CD4-positive, alpha-beta T cell treated with Interleukin-15 for 4 hours (primary cell): ENCODE results near the gene AGAP1.

Experiments used
- DNase-seq: peaks from one replicate; pipeline ENCODE4 v3.0.0-alpha.2; 2020; ENCODE audit warnings: low spot score

AGAP1 gene

DNA sequence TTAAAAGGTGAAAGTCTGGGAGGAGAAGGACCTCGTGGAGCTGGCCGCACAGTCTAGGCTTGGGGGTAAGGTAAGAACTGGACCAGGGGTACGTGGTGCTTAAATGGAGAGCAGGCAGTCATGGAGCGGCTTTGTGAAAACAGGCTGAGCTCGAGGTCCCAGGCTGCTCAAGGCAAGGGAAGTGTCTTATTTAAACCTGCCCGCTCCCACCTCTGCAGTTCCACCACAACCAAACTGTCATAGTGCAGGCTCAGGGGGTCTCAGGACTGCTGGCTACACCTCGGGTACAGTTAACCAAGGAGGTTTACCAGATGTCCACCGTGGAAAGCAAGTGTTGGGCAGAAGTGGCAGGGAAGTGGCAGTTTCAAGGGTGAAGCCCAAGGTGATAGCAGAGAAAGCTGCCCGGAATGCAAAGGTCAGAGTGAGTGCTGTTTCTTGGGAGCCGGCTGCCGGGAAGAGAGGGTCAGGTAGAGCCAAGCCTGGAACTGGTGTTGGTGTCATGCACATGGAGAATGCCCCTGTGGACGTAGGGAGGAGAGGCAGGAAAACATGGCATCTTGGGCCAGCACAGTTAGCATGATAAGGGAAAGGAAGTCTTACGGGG, 471.0 kb downstream of the AGAP1 start:
- no peak for DNase-seq

DNA sequence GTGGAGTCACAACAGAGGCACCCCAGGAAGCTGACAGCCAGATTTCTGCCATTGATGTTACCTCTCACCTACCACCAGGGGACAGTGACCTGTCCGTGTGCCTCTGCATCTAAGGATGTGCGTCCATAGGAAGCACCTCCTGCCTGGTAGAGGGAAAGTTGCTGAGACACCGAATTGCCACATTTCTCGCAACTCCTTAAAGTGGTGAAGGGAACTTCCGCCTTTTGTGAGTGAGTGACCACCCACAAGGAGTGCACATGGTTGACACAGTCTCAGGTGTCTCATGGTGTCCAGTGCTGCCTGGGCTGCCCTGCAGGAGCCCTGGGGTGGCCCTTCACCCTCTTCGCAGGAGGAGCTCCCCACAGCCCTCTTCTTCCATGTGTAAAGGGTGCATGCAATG, 472.6 kb downstream of the AGAP1 start:
- no peak for DNase-seq

DNA sequence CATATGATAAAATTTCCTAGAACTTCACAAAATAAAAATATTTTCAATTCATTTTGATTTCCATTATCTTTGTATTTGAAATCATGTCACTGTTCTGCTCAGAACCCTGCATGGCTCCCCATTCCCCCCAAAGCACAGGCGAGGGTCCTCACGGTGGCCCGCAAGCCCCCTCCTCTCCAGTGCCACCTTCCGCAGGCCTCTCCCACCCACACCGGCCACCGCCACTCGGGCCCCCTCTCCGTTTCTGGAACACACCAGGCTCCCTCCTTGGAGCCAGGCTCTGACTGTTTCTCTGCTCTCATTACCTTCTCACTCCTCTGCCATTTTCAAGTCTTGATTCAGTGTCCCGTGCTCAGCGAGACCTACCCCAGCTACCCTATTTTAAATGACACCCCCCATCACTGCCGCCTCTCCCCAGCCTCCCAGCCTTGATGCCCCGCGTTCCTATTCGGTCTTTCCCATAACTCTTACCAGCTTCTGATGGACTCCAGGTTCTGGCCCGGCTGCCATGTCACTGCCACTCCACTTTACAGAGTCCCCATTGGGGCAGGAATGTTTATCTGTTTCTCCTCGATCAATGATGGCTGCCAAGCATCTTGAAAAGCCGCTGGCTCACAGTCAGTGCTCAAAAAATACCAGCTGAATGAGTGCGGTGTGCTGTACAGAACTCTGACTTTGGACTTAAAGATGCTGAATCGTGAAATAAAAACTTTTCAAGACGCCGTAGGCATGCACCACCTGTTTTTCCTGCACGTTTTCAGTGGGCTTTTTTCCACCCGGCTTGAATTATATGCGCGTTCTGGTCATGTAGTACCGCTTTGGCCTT, 473.3 kb downstream of the AGAP1 start:
- no peak for DNase-seq

DNA sequence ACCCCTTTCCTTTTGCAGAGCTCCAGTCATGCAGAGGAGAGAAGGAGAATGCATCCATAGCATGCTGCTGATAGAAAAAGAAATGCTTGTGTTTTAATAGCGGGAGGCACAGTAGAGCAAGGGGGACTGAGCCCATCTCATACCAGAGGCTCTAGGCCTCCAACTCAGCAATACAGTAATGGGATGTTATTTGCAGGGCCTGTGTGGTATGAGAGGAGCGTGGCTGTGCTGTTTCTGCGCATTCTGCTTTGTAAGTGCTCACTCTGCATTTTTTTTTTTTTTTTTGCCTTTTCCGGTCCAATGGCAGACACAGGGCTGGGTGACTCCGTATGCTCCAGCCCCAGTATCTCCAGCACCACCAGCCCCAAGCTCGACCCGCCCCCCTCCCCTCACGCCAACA, 474.3 kb downstream of the AGAP1 start:
- DNase-seq: no peak

DNA sequence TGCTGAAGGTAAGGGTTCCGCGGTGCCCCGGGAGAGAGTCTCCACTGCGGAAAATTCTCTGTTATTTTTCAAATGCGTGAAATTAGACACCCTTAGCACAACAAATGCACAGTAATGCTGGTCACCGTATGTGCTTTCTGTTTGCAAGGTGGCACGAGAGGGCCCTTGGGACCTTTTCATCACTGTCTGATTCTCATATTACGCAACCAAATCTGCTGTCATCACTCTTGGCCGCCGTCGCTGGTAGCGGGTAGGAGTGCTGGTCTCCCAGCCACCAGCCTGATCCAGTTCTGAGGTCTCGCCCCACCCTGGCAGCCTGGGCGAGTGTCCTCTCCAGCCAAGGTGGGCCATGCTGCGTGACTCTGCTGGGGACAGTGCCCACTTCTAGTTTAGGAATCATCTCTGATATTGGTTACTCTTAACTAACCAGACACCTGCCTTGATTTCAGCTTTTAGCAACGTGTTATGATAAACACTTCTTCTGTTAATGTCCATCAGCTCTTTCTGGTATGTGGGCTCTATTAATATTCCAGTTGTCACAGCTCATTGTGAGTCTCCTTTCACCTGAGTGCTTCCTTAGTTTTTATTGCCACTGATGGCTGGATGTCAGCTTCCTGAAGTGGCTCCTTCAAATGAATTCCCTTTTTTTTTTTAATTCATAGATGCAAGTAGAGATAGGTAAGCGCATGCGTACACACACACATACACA, 474.9 kb downstream of the AGAP1 start:
- DNase-seq: no peak

DNA sequence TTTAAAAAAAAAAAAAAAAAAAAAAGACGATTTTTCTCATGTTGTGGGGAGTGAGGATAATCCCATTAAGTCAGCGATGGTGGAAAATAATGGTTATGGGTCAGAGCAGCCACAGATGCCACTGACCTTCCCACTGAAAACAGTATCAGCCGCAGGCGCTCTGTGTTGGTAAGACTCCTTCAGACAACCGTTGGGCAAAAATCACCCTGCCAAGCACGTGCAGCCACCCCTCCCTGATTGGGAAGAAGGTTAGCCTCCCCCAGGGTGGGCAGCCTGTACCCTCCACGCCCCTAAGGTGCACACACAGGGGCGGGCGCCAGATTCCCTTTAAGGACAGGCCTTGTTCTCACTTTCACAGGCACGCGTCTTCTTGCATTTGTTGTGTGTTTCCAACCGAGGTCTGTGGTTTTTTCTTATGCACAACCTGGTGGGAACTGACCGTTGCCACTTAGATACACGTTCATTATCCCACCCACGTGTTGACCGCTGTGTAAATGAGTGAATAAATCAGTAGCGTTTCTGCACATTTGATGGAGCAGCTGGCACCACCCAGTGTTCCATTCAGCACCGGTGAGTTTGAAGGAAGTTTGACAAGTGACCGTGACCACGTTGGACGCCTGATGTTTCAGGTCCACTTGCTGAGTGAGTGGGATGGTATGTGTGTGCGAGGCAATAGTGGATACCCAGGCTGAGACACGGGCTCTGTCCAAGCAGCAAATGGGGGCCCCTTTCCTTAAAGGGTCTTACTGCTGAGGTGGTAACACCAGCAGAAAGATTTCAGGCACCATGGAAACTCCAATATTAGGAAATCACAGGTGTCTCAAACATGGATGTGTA, 476.6 kb downstream of the AGAP1 start:
- no peak for DNase-seq

DNA sequence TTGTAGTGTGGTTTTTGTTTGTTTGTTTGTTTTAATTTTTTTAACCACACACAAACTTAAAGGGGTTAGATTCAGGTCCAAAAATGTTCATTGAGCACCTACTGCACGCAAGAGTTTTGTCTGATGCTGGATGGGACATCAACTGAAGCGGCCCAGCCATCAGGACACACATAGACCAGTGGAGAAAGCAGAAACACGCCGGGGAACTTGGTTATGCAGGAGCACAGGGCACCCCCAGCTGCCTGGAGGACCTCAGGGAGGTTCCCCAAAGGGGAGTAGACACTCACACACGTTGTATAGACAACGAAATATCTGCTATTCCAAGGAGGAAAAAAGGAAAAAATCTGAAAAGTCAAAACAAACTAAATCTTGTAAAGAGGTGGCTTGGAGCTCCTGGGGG, 482.7 kb downstream of the AGAP1 start:
- no peak for DNase-seq

DNA sequence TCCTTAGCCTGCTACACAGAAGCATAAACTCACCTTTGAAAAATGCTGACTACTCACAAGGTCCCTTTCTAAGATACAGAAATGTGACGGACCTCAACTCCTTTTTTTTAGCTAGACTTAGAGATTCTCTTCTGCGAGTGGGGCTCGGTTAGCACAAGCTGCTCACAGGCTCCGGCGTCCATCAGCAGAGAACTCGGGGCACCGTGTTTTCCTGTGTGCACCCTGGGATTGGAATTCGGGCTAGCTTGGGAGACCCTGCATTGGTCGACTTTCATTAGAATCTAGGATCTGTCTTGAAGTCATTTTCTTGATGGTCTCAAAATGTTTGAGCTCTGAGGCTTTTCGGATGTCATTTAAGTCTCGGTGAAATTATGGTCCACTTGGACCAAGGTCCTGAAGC, 483.1 kb downstream of the AGAP1 start:
- DNase-seq: no peak

DNA sequence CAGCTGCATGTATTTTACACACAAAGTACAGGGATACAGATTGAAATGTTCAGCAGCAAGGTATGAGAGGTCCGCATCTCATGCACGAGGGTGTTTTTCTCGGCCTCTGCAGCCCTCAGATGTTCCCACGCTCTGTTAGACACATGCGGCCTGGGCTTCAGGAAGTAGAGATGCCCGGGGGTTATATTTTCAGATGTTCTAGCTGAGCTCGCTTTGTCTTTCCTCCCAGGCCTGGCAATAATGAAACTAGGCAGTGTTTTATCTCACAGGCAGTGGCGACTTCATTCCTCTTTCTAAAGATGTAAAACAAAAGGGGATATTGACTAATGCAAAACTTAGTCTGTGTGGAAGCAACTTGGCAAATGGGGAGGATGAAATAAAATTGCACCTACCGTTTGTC, 483.6 kb downstream of the AGAP1 start:
- DNase-seq: no peak

DNA sequence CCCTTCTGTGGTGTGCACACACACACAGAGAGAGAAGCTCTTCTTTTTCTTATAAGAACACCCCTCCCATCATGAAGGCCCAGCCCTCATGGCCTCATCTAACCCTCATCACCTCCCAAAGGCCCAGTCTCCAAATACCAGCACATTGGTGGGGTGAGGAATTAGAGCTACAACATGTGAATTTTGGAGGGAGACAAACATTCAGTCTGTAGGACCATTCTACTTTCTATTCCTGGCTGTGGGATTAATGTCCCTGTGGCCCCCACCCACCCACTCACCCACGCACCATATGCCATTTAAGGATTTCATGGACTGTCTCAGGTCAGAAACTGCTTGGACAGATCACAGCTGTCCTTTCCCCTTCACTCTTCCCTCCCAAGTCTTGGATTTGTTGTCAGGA, 484.2 kb downstream of the AGAP1 start:
- no peak for DNase-seq

DNA sequence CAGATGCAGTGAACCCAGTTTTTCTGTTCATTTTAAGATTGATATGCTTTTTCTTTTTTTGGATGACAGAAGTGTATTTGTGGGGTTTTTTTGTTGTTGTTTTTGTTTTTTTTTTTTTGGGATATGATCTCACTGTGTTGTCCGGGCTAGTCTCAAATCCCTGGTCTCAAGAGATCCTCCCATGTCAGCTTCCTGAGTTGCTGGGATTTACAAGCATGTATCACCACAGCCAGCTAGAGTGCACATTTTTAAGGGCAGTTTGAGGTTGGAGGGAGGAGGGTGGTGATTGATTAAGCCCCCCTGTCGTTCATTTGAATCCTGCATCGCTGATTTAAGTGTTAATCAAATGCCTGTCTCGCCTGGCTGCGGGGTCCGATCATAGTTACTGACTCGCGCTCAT, 485.2 kb downstream of the AGAP1 start:
- no peak for DNase-seq

DNA sequence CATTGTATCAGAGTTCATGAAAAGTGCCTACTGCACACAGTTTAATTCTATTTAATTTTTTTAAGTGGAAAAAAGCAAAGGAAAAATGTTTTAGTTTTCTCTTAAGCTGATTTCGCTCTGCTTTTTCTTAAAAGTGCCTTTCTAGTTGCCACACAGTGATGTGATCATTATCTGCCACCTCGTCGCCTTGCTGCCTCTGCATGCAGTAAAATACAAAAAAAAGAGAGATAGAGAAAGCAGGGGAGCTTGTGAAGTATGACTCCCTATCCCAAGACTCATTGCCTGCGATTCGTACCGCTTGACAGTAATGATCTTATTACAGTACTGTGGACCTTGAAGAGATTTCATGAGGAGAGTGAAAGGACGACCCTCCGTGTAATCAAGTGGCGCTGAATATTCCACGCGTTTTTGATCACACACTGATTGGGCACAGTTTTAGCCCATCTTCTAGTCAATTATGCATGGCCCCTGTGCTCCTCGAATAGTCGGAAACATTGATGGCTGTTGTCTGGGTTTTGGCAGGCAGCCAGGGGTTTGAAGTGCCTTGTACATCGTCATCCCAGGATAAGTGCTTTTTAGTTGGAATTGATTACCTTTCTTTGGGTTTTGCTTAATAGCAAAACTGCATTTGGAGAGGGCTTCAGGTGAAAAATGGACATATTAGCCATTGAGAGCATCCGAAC, 486.1 kb downstream of the AGAP1 start:
- DNase-seq: no peak

DNA sequence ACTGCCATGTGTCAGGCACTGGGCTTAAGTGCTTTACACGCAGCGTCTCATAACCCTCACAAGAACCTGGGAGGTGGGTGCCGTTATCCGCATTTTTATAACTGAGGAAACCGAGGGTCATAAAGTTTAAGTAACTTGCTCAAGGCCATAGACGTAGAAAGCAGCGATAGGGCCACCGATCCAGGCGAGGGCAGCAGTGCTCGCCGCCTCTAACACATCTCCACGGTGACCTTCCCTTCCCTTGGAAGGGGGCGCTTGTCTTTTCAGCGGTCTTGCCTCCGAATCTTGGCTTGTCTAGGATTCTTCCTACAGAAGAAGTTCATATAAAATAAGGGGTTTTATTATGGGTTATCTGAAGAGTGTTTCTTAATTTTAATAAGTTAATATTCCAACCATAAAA, 487.8 kb downstream of the AGAP1 start:
- no peak for DNase-seq

DNA sequence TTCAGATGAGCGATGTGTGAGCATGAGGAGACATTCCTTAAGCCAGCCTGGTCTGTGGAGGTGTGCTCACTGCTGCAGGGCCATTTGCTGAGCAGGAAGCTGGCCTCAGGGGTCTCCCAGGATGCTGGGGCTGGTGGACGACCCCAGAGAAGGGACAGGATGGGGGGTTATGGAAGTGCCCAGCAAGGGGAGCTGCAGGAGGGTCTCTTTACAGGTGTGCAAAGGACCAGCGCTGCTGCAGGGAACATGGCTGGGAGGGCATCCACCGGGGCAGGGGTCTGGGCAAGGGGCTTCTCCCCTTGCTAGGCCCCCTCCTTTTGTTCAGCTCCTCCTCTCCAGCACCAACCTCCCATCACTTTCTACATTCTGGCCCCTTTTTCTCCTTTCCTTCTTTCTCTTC, 489.2 kb downstream of the AGAP1 start:
- no peak for DNase-seq

DNA sequence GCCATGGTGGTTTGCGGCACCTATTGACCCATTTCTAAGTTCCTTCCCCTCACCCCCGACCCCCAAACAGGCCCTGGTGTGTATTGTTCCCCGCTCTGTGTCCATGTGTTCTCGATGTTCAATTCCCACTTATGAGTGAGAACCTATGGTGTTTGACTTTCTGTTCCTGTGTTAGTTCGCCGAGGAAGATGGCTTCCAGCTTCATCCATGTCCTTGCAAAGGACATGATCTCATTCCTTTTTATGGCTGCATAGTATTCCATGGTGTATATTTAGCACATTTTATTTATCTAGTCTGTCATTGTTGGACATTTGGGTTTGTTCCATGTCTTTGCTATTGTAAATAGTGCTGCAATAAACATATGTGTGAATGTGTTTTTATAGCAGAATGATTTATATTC, 490.7 kb downstream of the AGAP1 start:
- no peak for DNase-seq

DNA sequence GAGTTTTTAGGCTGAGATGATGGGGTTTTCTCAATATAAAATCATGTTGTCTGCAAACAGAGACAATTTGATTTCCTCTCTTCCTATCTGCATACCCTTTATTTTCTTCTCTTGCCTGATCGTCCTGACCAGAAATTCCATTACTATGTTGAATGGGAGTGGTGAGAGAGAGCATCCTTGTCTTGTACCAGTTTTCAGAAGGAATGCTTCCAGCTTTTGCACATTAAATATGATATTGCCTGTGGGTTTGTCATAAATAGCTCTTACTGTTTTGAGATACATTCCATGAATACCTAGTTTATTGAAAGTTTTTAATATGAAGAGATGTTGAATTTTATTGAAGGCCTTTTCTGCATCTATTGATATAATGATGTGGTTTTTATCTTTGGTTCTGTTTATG, 492.5 kb downstream of the AGAP1 start:
- no peak for DNase-seq

DNA sequence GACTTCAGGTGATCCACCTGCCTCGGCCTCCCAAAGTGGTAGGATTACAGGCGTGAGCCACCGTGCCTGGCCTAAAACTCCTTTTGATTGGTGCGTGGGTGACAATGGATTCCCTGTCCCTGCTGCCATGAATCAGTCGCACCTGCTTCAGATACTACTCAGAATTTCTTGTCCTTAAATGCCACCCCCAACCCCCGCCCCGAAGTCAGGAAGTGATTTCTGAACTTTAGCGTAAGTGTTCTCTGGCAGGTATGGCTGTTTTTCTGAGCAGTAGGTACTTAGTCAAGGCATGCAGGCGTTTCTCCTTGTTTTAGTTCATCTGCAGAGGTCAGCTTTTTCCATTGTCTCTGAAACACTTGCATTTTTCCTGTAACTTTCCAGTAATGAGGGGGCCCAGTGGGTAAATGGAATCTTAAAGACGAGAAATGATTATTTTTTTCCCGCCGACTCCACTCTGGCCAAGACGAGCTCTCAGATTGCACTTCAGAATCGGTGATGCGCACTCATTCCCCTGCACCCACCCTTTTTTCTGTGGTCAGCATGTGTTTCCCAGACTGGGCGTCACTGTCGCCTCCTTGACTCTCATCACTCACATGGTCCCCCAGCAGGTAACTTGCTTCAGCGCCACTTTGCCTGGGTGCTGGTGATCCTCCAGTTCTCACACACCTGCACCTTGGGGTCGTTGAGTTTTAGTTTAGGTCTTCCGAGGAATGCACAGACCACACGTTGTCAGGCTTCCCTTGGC, 494.6 kb downstream of the AGAP1 start:
- no peak for DNase-seq

DNA sequence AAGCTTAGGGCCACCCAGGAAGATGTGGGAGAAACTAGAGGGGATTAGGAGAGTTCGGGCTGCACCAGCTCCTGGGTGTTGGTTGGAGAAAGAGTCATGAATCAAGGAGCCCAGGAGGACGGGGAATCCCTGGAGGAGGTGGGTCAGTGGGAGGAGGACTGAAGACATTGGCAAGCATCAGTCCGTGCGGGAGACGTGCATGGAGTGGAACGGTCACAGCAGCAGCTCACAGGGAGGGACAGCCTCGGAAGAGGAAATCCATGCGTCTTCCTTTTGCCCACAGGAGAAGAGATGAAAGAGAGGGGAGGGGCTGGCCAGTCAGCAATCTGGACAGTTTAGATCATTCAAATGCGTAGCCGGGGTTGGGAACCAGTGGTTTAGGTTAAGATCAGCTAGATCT, 495.7 kb downstream of the AGAP1 start:
- DNase-seq: no peak

DNA sequence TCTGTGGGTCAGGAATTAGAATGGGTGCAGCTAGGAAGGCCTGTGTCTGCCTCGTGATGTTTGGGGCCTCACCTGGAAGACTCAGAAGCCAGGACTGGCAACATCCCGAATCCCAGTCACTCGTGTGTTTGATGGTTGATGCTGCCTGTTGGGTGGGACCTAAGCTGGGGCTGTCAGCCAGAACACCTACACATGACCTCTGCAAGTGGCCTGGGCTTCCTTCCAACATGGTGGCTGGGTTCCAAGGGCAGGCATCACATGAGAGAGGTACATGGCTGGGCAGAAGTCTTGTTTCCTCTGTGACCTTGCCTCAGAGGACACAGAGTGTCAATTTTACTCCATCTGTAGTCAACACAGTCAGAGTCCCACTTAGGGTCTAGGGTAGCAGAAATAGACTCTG, 496.5 kb downstream of the AGAP1 start:
- no peak for DNase-seq

DNA sequence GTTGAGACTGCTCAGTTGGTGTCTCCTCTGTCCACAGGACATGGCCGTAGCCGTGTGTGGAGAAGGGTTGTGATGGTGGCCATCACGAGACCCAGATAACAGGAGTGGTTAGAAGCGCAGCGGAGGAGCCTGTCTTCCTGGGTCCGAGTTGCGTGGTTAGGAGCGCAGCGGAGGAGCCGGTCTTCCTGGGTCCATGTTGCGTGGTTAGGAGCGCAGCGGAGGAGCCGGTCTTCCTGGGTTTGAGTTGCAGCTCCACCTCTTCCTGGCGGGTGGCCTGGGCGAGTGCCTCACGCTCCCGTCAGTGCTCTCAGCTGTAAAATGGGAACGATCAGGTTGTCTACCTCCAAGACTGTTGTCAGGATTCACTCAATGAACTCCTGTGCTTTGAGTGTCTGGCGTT, 498.2 kb downstream of the AGAP1 start:
- DNase-seq: no peak

DNA sequence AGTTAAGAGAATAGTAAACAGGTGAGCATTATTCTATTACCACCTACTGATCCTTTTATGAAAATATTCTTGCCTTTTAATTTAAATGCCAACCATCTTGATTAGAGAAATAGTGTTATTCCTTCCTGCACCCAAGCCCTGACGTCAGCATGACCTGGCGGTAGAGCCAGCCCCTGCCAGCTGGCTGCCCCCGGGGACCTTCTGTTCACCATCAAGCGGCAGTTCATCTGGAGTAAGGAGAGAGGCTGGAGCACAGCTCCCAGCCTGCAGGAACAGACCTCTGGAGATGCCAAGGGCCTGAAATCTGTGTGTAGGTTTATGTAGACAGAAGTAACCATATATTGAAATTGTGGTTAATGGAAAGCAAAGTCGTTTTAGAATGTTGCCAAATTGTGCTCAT, 502.6 kb downstream of the AGAP1 start:
- DNase-seq: no peak
